Upper lobe of left lung (tissue), 6 donors: ENCODE data around the gene EPHA2. TPM values are rescaled to one million over a fixed set of nuclear protein-coding genes. Genes with fewer than 3 reads are reported as not detected.

Source experiments
- ATAC-seq, 2 donors: fragments of 200-7000 bp; cut with Tn5 transposase; one replicate each; pipeline ENCODE4 v1.9.1; 2022; ENCODE audit warnings: mild to moderate bottlenecking in 2 of 2, moderate library complexity in 2 of 2; ENCODE audit not compliant: low FRiP score in 2 of 2
- DNase-seq, 2 donors: peaks; one replicate each; pipeline ENCODE4 v3.0.0-alpha.2; 2019 to 2020
- H3K27ac ChIP-seq, 4 donors: fragments of 200-600 bp; sonication (generic); one replicate each; pipeline ENCODE4 v1.5.1; 2016 to 2019
- H3K27me3 ChIP-seq, 4 donors: fragments of 200-600 bp; sonication (generic); one replicate each; pipeline ENCODE4 v1.5.1; 2017 to 2019
- H3K36me3 ChIP-seq, 4 donors: fragments of 200-600 bp; sonication (generic); one replicate each; pipeline ENCODE4 v1.5.1; 2016 to 2019
- H3K4me1 ChIP-seq, 4 donors: fragments of 200-600 bp; sonication (generic); one replicate each; pipeline ENCODE4 v1.5.1; 2018 to 2019
- H3K4me3 ChIP-seq, 4 donors: fragments of 200-600 bp; sonication (generic); one replicate each; pipeline ENCODE4 v1.5.1; 2017 to 2019; ENCODE audit warnings: mild to moderate bottlenecking in 2 of 4, moderate library complexity in 1 of 4
- H3K9me3 ChIP-seq, 4 donors: fragments of 200-600 bp; sonication (generic); one replicate each; pipeline ENCODE4 v1.5.1; 2018 to 2019
- CTCF ChIP-seq, 6 experiments: fragments of 450-650 bp in 4 of 6; fragments of 200-600 bp in 2 of 6; sonication (generic) in 2 of 6; IDR thresholded peaks; one replicate each; pipeline ENCODE4 v1.5.1; 2016 to 2019; ENCODE audit warnings: antibody characterized with exemption in 6 of 6
- EP300 ChIP-seq, 4 donors: sonication (generic); formaldehyde crosslinking; IDR thresholded peaks; one replicate each; pipeline ENCODE4 v1.5.1; 2017; ENCODE audit warnings: antibody characterized with exemption in 4 of 4, control low read depth in 2 of 4
- POLR2A ChIP-seq, 4 donors: fragments of 450-650 bp; IDR thresholded peaks; one replicate each; pipeline ENCODE4 v1.5.1; 2016 to 2017; ENCODE audit warnings: antibody characterized with exemption in 4 of 4, mild to moderate bottlenecking in 2 of 4
- POLR2AphosphoS5 ChIP-seq, 2 donors: sonication (generic); formaldehyde crosslinking; IDR thresholded peaks; one replicate each; pipeline ENCODE4 v1.5.1; 2017; ENCODE audit warnings: antibody characterized with exemption in 2 of 2
- WGBS, 2 donors: methylation state at CpG; one replicate each; pipeline ENCODE4 v1.1.5; 2017 to 2018; 5-methylcytosine and 5-hydroxymethylcytosine counted together
- total RNA-seq, 6 donors: library from RNA; depleted of rRNA in 4 of 6; stranded (reverse); fragments of >200 nt in 4 of 6; gene quantifications; one replicate each; pipeline versions ENCODE4 v1.1.0 to v1.2.1, GENCODE V29; 2016 to 2021
- donor health status: DM: no; HTN: no; CAD: no; lungs with moderate emphysema.
- donor health status: DM: no; HTN: yes; CAD: no; lungs with severe emphysema.

The EPHA2 gene
- total RNA-seq, 6 donors from 2014 or later = 21.0 to 66.3 (median 38.7) TPM

DNA sequence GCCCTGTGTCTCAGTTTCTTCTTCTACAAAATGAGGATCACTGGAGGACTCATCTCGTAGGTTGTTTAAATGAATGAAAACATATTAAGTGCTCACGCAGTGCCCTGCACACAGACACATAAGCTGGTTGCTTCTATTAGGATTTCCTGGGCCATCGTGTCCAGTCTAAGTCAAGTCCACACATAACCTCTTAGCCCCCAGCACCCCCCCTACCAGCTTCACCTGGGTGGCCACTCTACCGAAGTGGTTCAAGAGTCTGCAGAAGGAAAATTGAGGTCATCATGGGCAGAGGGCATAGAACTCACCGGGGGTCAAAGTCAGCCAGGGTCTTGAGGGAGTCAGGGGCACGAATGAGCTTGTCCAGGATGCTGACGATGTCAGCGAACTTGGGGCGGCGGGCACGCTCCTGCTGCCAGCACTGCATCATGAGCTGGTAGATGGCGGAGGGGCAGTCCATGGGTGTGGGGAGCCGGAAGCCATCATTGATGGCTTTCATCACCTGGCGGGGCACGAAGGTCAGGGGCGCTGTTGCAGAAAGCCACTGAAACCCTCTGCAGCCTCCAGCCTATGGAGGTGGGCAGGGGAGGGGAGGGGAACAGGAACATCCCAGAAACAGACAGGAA, 25.8 kb downstream of the EPHA2 start:
- H3K4me3 ChIP-seq = no peak overlapping the region
- WGBS, 2 donors = 93 to 95% methylated on average over 16 of the region's 16 CpGs
- H3K9me3 ChIP-seq = no peaks in the 10 kb centered on the region
- no peak overlapping the region for H3K27ac ChIP-seq
- H3K4me1 ChIP-seq = peaks cover 0 to 8% (median 0%) of the 10 kb centered on the region in 4 donors
- TF ChIP-seq CTCF (IDR thresholded peaks at IDR 0.05) = no peak
- no peak for TF ChIP-seq POLR2A (IDR thresholded peaks at IDR 0.05)
- DNase-seq (no peak), ATAC-seq (no peak)
- no peaks in the 10 kb centered on the region for H3K27me3 ChIP-seq
- H3K36me3 ChIP-seq = peaks cover 5 to 100% (median 85%) of the 10 kb centered on the region in 4 donors

DNA sequence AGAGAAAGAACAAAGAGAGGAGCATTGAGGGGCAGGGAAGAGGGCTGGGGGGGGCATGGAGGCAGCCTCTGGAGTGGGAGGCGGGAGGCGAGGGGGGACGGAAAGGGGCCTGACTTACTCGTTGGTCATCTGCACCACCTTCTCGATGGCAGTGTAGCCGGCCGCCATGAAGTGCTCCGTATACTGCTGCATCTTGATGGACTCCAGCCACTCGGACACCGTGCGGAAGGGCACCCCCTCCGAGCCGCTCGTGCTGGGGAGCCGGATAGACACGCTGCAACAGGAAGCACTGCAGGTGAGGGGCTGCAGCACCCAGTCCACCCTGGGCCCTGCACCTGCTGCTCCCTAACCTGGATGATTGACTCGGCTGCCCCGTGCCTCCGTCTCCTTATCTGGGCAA, 26.6 kb downstream of the EPHA2 start:
- H3K9me3 ChIP-seq = no peaks in the 10 kb centered on the region
- peaks cover 0 to 8% (median 0%) of the 10 kb centered on the region in 4 donors for H3K4me1 ChIP-seq
- DNase-seq (no peak), ATAC-seq (no peak)
- peaks cover 5 to 100% (median 85%) of the 10 kb centered on the region in 4 donors for H3K36me3 ChIP-seq
- TF ChIP-seq POLR2AphosphoS5 (IDR thresholded peaks at IDR 0.05) (no peak), EP300 (IDR thresholded peaks at IDR 0.05) (no peak), CTCF (IDR thresholded peaks at IDR 0.05) (no peak), POLR2A (IDR thresholded peaks at IDR 0.05) (no peak)
- no peak overlapping the region for H3K4me3 ChIP-seq
- WGBS, 2 donors = 91 to 92% methylated on average over 17 to 19 of the region's 19 CpGs
- H3K27me3 ChIP-seq = no peaks in the 10 kb centered on the region
- H3K27ac ChIP-seq = no peak overlapping the region

- H3K27me3 ChIP-seq = no peaks in the 10 kb centered on the region
- 62% methylated on average over 5 to 6 of the region's 6 CpGs for WGBS, 2 donors
- peaks cover 0 to 18% (median 5%) of the 10 kb centered on the region in 4 donors for H3K4me1 ChIP-seq
- no peaks in the 10 kb centered on the region for H3K9me3 ChIP-seq
- ATAC-seq (no peak), DNase-seq (no peak)
- H3K4me3 ChIP-seq = no peak overlapping the region
- no peak for TF ChIP-seq POLR2A (IDR thresholded peaks at IDR 0.05)
- no peak for TF ChIP-seq CTCF (IDR thresholded peaks at IDR 0.05)
- no peak for TF ChIP-seq POLR2AphosphoS5 (IDR thresholded peaks at IDR 0.05)
- no peak for TF ChIP-seq EP300 (IDR thresholded peaks at IDR 0.05)
- H3K27ac ChIP-seq = peak overlapping the region in 1 of 4 donors; percentile 35
- peaks cover 4 to 100% (median 80%) of the 10 kb centered on the region in 4 donors for H3K36me3 ChIP-seq
Observed at GRCh38 chr1:16128338-16128741, 27.5 kb downstream of the EPHA2 start.

DNA sequence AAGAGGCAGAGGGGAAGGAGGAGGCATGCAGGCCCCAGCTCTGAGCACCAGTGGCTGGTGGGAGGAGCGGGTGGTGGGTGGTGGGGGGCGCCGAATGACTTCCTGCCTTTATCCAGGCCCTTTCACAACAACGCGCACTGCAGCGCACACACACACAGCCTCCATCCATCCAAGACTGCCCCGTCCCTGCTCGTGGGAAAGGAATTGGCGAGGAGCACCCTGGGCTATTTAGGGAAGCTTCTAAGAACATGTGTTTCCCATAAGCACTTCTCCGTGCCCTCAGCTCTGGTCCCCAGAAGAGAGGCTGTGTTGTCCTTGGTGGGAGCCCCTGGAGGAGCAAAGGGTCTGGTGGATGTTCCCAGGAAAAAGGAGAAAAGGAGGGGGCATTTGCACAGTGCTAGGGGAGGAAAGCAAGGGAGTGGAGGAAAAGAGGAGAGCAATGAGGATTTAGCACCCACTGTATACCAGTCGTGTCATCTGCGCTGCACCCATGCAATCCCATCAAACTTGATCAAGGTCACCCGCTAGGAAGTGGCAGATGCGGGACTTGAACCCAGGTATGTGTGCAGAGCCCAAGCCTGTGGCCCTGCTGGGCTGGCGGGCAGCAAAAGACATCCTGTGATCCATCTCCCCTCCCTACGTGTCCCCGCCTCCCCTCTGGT, 28.1 kb downstream of the EPHA2 start:
- H3K4me3 ChIP-seq = no peak overlapping the region
- no peak for DNase-seq
- H3K4me1 ChIP-seq = peaks cover 5 to 24% (median 10%) of the 10 kb centered on the region in 4 donors
- H3K27ac ChIP-seq = peak overlapping the region in 1 of 4 donors; percentile 59
- no peak for ATAC-seq
- H3K36me3 ChIP-seq = peaks cover 0 to 99% (median 77%) of the 10 kb centered on the region in 4 donors
- no peak for TF ChIP-seq POLR2AphosphoS5 (IDR thresholded peaks at IDR 0.05)
- TF ChIP-seq EP300 (IDR thresholded peaks at IDR 0.05) = no peak
- TF ChIP-seq CTCF (IDR thresholded peaks at IDR 0.05) = no peak
- no peak for TF ChIP-seq POLR2A (IDR thresholded peaks at IDR 0.05)
- no peaks in the 10 kb centered on the region for H3K27me3 ChIP-seq
- WGBS, 2 donors = 75 to 76% methylated on average over 15 to 17 of the region's 17 CpGs
- no peaks in the 10 kb centered on the region for H3K9me3 ChIP-seq
